Lung (tissue), 12 donors: ENCODE measurements around the gene CLEC2D. TPM values are rescaled to one million over a fixed set of nuclear protein-coding genes. Genes with fewer than 3 reads are reported as not detected.

Experiments used
- ATAC-seq: fragments of 200-7000 bp; cut with Tn5 transposase; one replicate; pipeline ENCODE4 v1.9.1; 2020; ENCODE audit warnings: moderate number of reproducible peaks; ENCODE audit not compliant: insufficient read depth, low FRiP score
- DNase-seq, 3 donors: peaks; one replicate each; pipeline ENCODE4 v3.0.0-alpha.2; 2013 to 2017
- H3K27ac ChIP-seq, 2 donors: one replicate each; pipeline ENCODE4 v1.5.1; 2013; ENCODE audit warnings: mild to moderate bottlenecking in 2 of 2, moderate library complexity in 2 of 2, control low read depth in 1 of 2, inconsistent platforms in 1 of 2, low read depth in 1 of 2, low read length in 1 of 2
- H3K27me3 ChIP-seq, 3 donors: one replicate each; pipeline ENCODE4 v1.5.1; 2013; ENCODE audit warnings: low read length in 2 of 3; ENCODE audit not compliant: control insufficient read depth in 3 of 3, insufficient read depth in 3 of 3
- H3K36me3 ChIP-seq, 4 donors: one replicate each; pipeline ENCODE4 v1.5.1; 2013; ENCODE audit warnings: low read length in 4 of 4, mild to moderate bottlenecking in 1 of 4, moderate library complexity in 1 of 4; ENCODE audit not compliant: control insufficient read depth in 4 of 4, insufficient read depth in 4 of 4
- H3K4me1 ChIP-seq, 5 donors: one replicate each; pipeline ENCODE4 v1.5.1; 2013; ENCODE audit warnings: low read length in 5 of 5, mild to moderate bottlenecking in 2 of 5, moderate library complexity in 1 of 5; ENCODE audit not compliant: control insufficient read depth in 5 of 5, insufficient read depth in 5 of 5
- H3K4me3 ChIP-seq: one replicate; pipeline ENCODE4 v1.5.1; 2013; ENCODE audit warnings: mild to moderate bottlenecking, control low read depth, moderate library complexity
- H3K9ac ChIP-seq, 2 donors: one replicate each; pipeline ENCODE4 v1.5.1; 2013; ENCODE audit warnings: low read length in 2 of 2, control low read depth in 1 of 2; ENCODE audit not compliant: insufficient read depth in 1 of 2
- H3K9me3 ChIP-seq, 4 donors: one replicate each; pipeline ENCODE4 v1.5.1; 2013; ENCODE audit warnings: low read length in 3 of 4, mild to moderate bottlenecking in 1 of 4, moderate library complexity in 1 of 4; ENCODE audit not compliant: control insufficient read depth in 4 of 4, insufficient read depth in 3 of 4
- WGBS, 2 donors: extraction: QIAGEN DNeasy Blood & Tissue Kit; methylation state at CpG; one replicate each; pipeline ENCODE4 v1.1.7; 2013; 5-methylcytosine and 5-hydroxymethylcytosine counted together
- polyA plus RNA-seq, 2 donors: library from polyadenylated mRNA; stranded (reverse); fragments of 200-250 nt; gene quantifications; one replicate each; pipeline ENCODE4 v1.2.1, GENCODE V29; 2013
- total RNA-seq, 2 donors: library from RNA; depleted of rRNA in 1 of 2; stranded (reverse); fragments of >200 nt in 1 of 2; gene quantifications; one replicate each; pipeline ENCODE4 v1.2.1, GENCODE V29; 2014 to 2021
- TF ChIP-seq, protein P1 (sequence below): IDR thresholded peaks from 2 replicates; pipeline ENCODE4 v1.5.1; 2012; ENCODE audit warnings: mild to moderate bottlenecking; ENCODE audit errors: control extremely low read depth, extremely low read depth
- donor health status: control.
- donor health status: control.
- donor health status: Bipolar disorder and iron deficiency.
- donor health status: healthy.
- donor health status: DM: yes; HTN: yes; CAD: no.

CLEC2D gene
- total and polyA plus RNA-seq, 4 donors, result 4.4 to 30.5 (median 9.0) TPM

GRCh38 chr12:9725213-9725870, 55.8 kb downstream of the CLEC2D start:
- WGBS, 2 donors, result 64 to 89% methylated on average over 2 of the region's 2 CpGs
- H3K9ac ChIP-seq, result no peak overlapping the region
- DNase-seq, result no peak
- H3K27ac ChIP-seq, result no peak overlapping the region
- H3K36me3 ChIP-seq, result no peaks in the 10 kb centered on the region
- no peak overlapping the region for H3K4me3 ChIP-seq
- TF ChIP-seq, protein P1, sequence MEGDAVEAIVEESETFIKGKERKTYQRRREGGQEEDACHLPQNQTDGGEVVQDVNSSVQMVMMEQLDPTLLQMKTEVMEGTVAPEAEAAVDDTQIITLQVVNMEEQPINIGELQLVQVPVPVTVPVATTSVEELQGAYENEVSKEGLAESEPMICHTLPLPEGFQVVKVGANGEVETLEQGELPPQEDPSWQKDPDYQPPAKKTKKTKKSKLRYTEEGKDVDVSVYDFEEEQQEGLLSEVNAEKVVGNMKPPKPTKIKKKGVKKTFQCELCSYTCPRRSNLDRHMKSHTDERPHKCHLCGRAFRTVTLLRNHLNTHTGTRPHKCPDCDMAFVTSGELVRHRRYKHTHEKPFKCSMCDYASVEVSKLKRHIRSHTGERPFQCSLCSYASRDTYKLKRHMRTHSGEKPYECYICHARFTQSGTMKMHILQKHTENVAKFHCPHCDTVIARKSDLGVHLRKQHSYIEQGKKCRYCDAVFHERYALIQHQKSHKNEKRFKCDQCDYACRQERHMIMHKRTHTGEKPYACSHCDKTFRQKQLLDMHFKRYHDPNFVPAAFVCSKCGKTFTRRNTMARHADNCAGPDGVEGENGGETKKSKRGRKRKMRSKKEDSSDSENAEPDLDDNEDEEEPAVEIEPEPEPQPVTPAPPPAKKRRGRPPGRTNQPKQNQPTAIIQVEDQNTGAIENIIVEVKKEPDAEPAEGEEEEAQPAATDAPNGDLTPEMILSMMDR, result no peak
- no peaks in the 10 kb centered on the region for H3K27me3 ChIP-seq
- no peak for ATAC-seq
- H3K9me3 ChIP-seq, result no peaks in the 10 kb centered on the region
- peaks cover 0 to 18% (median 0%) of the 10 kb centered on the region in 5 donors for H3K4me1 ChIP-seq

DNA sequence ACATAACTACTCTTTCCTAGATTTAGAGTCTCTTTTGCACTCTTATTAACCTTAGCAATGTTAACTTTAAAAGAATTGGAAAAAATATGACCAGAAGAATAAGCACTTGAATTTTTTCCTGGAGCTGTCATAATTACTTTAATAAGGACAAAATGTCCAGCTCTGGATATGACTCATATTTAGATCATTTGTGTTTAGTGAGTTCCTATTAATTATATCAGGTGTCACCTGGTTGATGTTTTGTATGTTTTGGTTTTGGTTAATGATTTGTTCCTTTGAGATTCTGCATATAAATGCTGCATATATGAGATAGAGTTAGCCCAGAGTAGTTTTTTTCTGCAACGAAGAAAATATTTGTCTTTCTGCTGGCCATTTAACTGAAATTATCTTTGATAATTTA, 58.3 kb downstream of the CLEC2D start:
- H3K27me3 ChIP-seq, result no peaks in the 10 kb centered on the region
- DNase-seq (no peak), ATAC-seq (no peak)
- H3K27ac ChIP-seq, result no peak overlapping the region
- H3K9me3 ChIP-seq, result no peaks in the 10 kb centered on the region
- no peaks in the 10 kb centered on the region for H3K36me3 ChIP-seq
- H3K4me3 ChIP-seq, result no peak overlapping the region
- no peaks in the 10 kb centered on the region for H3K4me1 ChIP-seq
- no peak overlapping the region for H3K9ac ChIP-seq
- WGBS, 2 donors, result 86 to 95% methylated on average over 1 of the region's 1 CpG
- TF ChIP-seq, protein P1, result no peak

GRCh38 chr12:9729082-9729481, 59.6 kb downstream of the CLEC2D start:
- TF ChIP-seq, protein P1, result no peak
- H3K27ac ChIP-seq, result no peak overlapping the region
- no peaks in the 10 kb centered on the region for H3K36me3 ChIP-seq
- H3K27me3 ChIP-seq, result no peaks in the 10 kb centered on the region
- ATAC-seq (no peak), DNase-seq (no peak)
- no peaks in the 10 kb centered on the region for H3K9me3 ChIP-seq
- no peak overlapping the region for H3K4me3 ChIP-seq
- no peaks in the 10 kb centered on the region for H3K4me1 ChIP-seq
- H3K9ac ChIP-seq, result no peak overlapping the region

- Histone ChIP-seq H3K36me3 (no peaks in the 10 kb centered on the region), H3K27ac (no peak overlapping the region), H3K9me3 (no peaks in the 10 kb centered on the region), H3K27me3 (no peaks in the 10 kb centered on the region), H3K9ac (no peak overlapping the region), H3K4me3 (no peak overlapping the region), H3K4me1 (no peaks in the 10 kb centered on the region)
- DNase-seq (no peak), ATAC-seq (no peak)
- WGBS, 2 donors, result 59 to 70% methylated on average over 3 of the region's 3 CpGs
- TF ChIP-seq, protein P1, result no peak
These were observed 60.5 kb downstream of the CLEC2D start for GRCh38 chr12:9730011-9730410.
